K562 (cell line): ENCODE measurements around the gene RBKS. TPM values are rescaled to one million over a fixed set of nuclear protein-coding genes. Genes with fewer than 3 reads are reported as not detected.

Experiments used
- ATAC-seq: fragments of 200-7000 bp; cut with Tn5 transposase; 3 replicates; pipeline ENCODE4 v1.9.1; 2020; ENCODE audit warnings: moderate library complexity
- BruUV-seq: library from RNA; stranded (reverse); fragments of 400-500 nt; replicated peaks from 2 replicates; lab custom pipeline; 2021; lab: Mats Ljungman, UMichigan
- CTCF ChIA-PET: fragments of 300-600 bp; formaldehyde crosslinking; extraction: SDS; loops from one replicate; lab custom pipeline; 2021; ENCODE audit warnings: low intra/inter-chr PET ratio; lab: Yijun Ruan, JAX
- POLR2A ChIA-PET: fragments of 300-600, 350-650 bp; sonication (Branson Sonifier 250); formaldehyde crosslinking; extraction: SDS; loops from one replicate; lab custom pipeline; 2021; ENCODE audit warnings: antibody characterized with exemption, inconsistent platforms; lab: Yijun Ruan, JAX
- DNase-seq, 4 experiments: peaks; one replicate each; pipeline versions ENCODE4 v3.0.0 to v3.0.0-alpha.2; 2011 to 2018; ENCODE audit warnings: low spot score in 3 of 4, mixed read lengths in 3 of 4; ENCODE audit errors: extremely low read depth in 1 of 4
- FAIRE-seq: peaks from 2 replicates; lab custom pipeline; 2011; peaks lifted over from hg19 to GRCh38; lab: Jason Lieb, UNC
- H2AFZ ChIP-seq: 2 replicates; pipeline ENCODE4 v1.6.0; 2011; ENCODE audit warnings: low read depth, low read length, control low read depth, inconsistent platforms
- H3K27ac ChIP-seq: fragments of 200-600 bp; 3 replicates; pipeline ENCODE4 v1.8.0; 2011; ENCODE audit warnings: low read depth, mild to moderate bottlenecking, control low read depth, inconsistent platforms, low read length, moderate library complexity, mixed read lengths; ENCODE audit errors: extremely low read depth
- H3K27me3 ChIP-seq, 2 experiments: fragments of 300-600 bp in 1 of 2; 2 replicates in 1 of 2; 3 replicates in 1 of 2; pipeline versions ENCODE4 v1.6.0 to v1.8.0; 2011; ENCODE audit warnings: inconsistent platforms in 2 of 2, low read length in 2 of 2, mild to moderate bottlenecking in 1 of 2, mixed read lengths in 1 of 2, moderate library complexity in 1 of 2; ENCODE audit not compliant: control insufficient read depth in 2 of 2, insufficient read depth in 2 of 2
- H3K36me3 ChIP-seq: fragments of 300-600 bp; 3 replicates; pipeline ENCODE4 v1.8.0; 2011; ENCODE audit warnings: mild to moderate bottlenecking, low read length, inconsistent platforms; ENCODE audit not compliant: control insufficient read depth, insufficient read depth
- H3K4me1 ChIP-seq, 2 experiments: fragments of 200-600 bp in 1 of 2; replicated peaks in 1 of 2; 2 replicates in 1 of 2; 3 replicates in 1 of 2; pipeline versions ENCODE4 v1.5.1 to v1.8.0; 2011; ENCODE audit warnings: inconsistent platforms in 2 of 2, low read length in 2 of 2, mild to moderate bottlenecking in 1 of 2, mixed read lengths in 1 of 2, moderate library complexity in 1 of 2; ENCODE audit not compliant: control insufficient read depth in 2 of 2, insufficient read depth in 2 of 2
- H3K4me2 ChIP-seq: 2 replicates; pipeline ENCODE4 v1.6.1; 2011; ENCODE audit warnings: low read length, control low read depth, inconsistent platforms, mixed read lengths; ENCODE audit not compliant: insufficient read depth
- H3K4me3 ChIP-seq: fragments of 200-600 bp; sonication (generic), shearing (Covaris generic); 2 replicates; pipeline ENCODE4 v1.5.1; 2016; ENCODE audit warnings: control low read depth, inconsistent platforms
- H3K79me2 ChIP-seq: fragments of 200-600 bp; 3 replicates; pipeline ENCODE4 v1.8.0; 2011; ENCODE audit warnings: low read length, inconsistent platforms; ENCODE audit not compliant: control insufficient read depth, insufficient read depth
- H3K9ac ChIP-seq, 2 experiments: 2 replicates each; pipeline versions ENCODE4 v1.6.0 to v1.6.1; 2011; ENCODE audit warnings: low read depth in 2 of 2, low read length in 2 of 2, control low read depth in 1 of 2, inconsistent platforms in 1 of 2, mild to moderate bottlenecking in 1 of 2, mixed read lengths in 1 of 2; ENCODE audit not compliant: insufficient read depth in 1 of 2
- H3K9me1 ChIP-seq: one replicate; pipeline ENCODE4 v1.6.0; 2011; ENCODE audit warnings: inconsistent platforms, mild to moderate bottlenecking, low read length, moderate library complexity; ENCODE audit not compliant: control insufficient read depth, insufficient read depth
- H3K9me3 ChIP-seq: replicated peaks from 2 replicates; pipeline ENCODE4 v1.5.1; 2011; ENCODE audit warnings: low read depth, low read length, inconsistent platforms; ENCODE audit not compliant: control insufficient read depth, insufficient read depth
- H4K20me1 ChIP-seq: replicated peaks from 2 replicates; pipeline ENCODE4 v1.6.1; 2011; ENCODE audit warnings: low read length, inconsistent platforms, mixed read lengths; ENCODE audit not compliant: control insufficient read depth, insufficient read depth
- ERF ChIP-seq: fragments of 450-650 bp; formaldehyde crosslinking; IDR thresholded peaks from 2 replicates; pipeline ENCODE4 v1.4.0; 2020; ENCODE audit warnings: mild to moderate bottlenecking, mixed read lengths
- GABPB1 ChIP-seq: sonication (generic); formaldehyde crosslinking; IDR thresholded peaks from 2 replicates; pipeline ENCODE4 v1.8.0; 2022; ENCODE audit warnings: mild to moderate bottlenecking, missing genetic modification reagents
- MYC ChIP-seq, 2 experiments: fragments of 250-450 bp in 1 of 2; sonication (Bioruptor Pico) in 1 of 2; IDR thresholded peaks; 2 replicates each; pipeline versions ENCODE4 v1.5.1 to v1.6.1; 2012 to 2021; ENCODE audit warnings: low read depth in 2 of 2, borderline replicate concordance in 1 of 2, improper control_type of control experiment in 1 of 2, low read length in 1 of 2, mild to moderate bottlenecking in 1 of 2, moderate library complexity in 1 of 2
- PRMT5 ChIP-seq: sonication (generic); formaldehyde crosslinking; IDR thresholded peaks from 2 replicates; pipeline ENCODE4 v1.5.0; 2020; ENCODE audit warnings: missing genetic modification reagents
- RAD21 ChIP-seq, 2 experiments: fragments of 250-450 bp in 1 of 2; fragments of 450-650 bp in 1 of 2; sonication (Bioruptor Pico) in 1 of 2; formaldehyde crosslinking in 1 of 2; IDR thresholded peaks in 1 of 2; conservative IDR thresholded peaks in 1 of 2; 2 replicates each; pipeline versions ENCODE4 v1.4.0 to v1.8.0; 2020 to 2022; ENCODE audit warnings: mild to moderate bottlenecking in 2 of 2, moderate library complexity in 1 of 2
- SRSF7 ChIP-seq: fragments of 200-400 bp; formaldehyde crosslinking; optimal IDR thresholded peaks from 2 replicates; pipeline ENCODE3; 2017; ENCODE audit warnings: mild to moderate bottlenecking, low read depth, low read length
- ZNF507 ChIP-seq: conservative IDR thresholded peaks from 2 replicates; pipeline ENCODE4 v1.6.1; 2017; ENCODE audit warnings: missing genetic modification characterization, missing compliant biosample characterization
- WGBS: fragments of 100-300 bp; shearing (Covaris generic); methylation state at CpG from one replicate; pipeline ENCODE4 v1.1.6; 2016; ENCODE audit warnings: low coverage, mixed read lengths; ENCODE audit not compliant: insufficient coverage; ENCODE audit errors: missing lambda C conversion rate; 5-methylcytosine and 5-hydroxymethylcytosine counted together
- in situ Hi-C: fragments of 300-500 bp; cut with MboI; formaldehyde crosslinking; loops from 4 replicates; pipeline ENCODE4 v1.15.0; 2018; ENCODE audit warnings: inconsistent platforms, mixed read lengths
- intact Hi-C: fragments of 100-400 bp; cut with micrococcal nuclease; formaldehyde crosslinking; loops from 2 replicates; pipeline ENCODE4 v1.14.2; 2022
- polyA plus RNA-seq, 8 experiments: library from polyadenylated mRNA; depleted of rRNA in 4 of 8; stranded (reverse) in 5 of 8; unstranded in 3 of 8; fragments of >200 nt; fragmentation: Nextera tagmentation in 2 of 8; fragmentation: Illumina TruSeq in 1 of 8; extraction: Ambion mirVana in 2 of 8; extraction: Trizol in 1 of 8; gene quantifications; 2 replicates each; pipeline versions ENCODE4 v1.2.1 to v1.2.3, GENCODE V29; 2011 to 2014; ENCODE audit warnings: inconsistent platforms in 1 of 8, missing spikeins in 1 of 8
- total RNA-seq, 7 experiments: library from RNA; depleted of rRNA in 6 of 7; stranded (reverse); fragments of >200 nt in 6 of 7; fragmentation: Illumina TruSeq in 2 of 7; extraction: Trizol in 2 of 7; gene quantifications; 2 replicates each; pipeline versions ENCODE4 v1.2.1 to v1.2.3, GENCODE V29; 2011 to 2021; ENCODE audit warnings: low replicate concordance in 1 of 7

The RBKS gene
- total and polyA plus RNA-seq, 9 of the 15 experiments (the other 6 are each of a cell fraction or from before 2014, with no cell fraction given): 0.06 to 0.39 (median 0.19) TPM

DNA sequence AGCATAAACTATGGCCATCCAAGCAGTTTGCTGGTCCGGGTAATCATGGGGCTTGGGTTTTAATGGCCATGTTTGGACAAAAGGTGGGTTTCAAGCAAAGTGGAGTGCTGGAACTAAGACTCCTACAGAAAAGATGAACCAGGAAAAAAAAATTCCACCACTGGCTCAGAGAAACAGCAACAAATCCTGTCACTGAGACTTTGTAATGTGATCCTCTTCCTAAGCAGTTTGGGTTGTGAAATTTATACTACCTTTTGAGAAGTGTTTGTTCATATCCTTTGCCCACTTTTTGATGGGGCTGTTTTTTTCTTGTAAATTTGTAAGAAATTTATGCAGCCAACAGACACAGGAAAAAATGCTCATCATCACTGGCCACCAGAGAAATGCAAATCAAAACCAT is 78.4 kb downstream of the RBKS start:
- FAIRE-seq: no peak
- H3K4me2 ChIP-seq: no peak overlapping the region
- TF ChIP-seq SRSF7 (no peak), ZNF507 (tag) (no peak), RAD21 (CRISPR knock-in tag; conservative IDR thresholded peaks at IDR 0.05 in 1 of 2, IDR thresholded peaks at IDR 0.05 in 1 of 2) (no peak), GABPB1 (CRISPR knock-in tag) (no peak), MYC (IDR thresholded peaks at IDR 0.05; ENCODE audit: low read depth, low read length) (no peak), MYC (CRISPR knock-in tag; IDR thresholded peaks at IDR 0.05; ENCODE audit: borderline replicate concordance, low read depth) (no peak), ERF (no peak), PRMT5 (CRISPR knock-in tag) (no peak)
- no peaks in the 10 kb centered on the region for H3K9me1 ChIP-seq
- BruUV-seq: no TSS peak
- no peak overlapping the region for H3K4me3 ChIP-seq
- H3K9ac ChIP-seq: no peak overlapping the region
- DNase-seq: no peak
- no peaks in the 10 kb centered on the region for H3K9me3 ChIP-seq
- ATAC-seq: no peak
- CTCF ChIA-PET: no interaction called here
- no peak overlapping the region for H2AFZ ChIP-seq
- no peaks in the 10 kb centered on the region for H3K4me1 ChIP-seq
- H4K20me1 ChIP-seq: no peaks in the 10 kb centered on the region
- in situ Hi-C loops (no loop called here), intact Hi-C loops (no loop called here)
- H3K27me3 ChIP-seq: peaks cover 16 to 28% of the 10 kb centered on the region in 2 experiments
- no peaks in the 10 kb centered on the region for H3K36me3 ChIP-seq
- WGBS: 19% methylated on average over 1 of the region's 1 CpG
- H3K27ac ChIP-seq: no peak overlapping the region
- no peaks in the 10 kb centered on the region for H3K79me2 ChIP-seq
- POLR2A ChIA-PET: no interaction called here
